ENCODE measurements around the gene MZF1.

The MZF1 gene

DNA sequence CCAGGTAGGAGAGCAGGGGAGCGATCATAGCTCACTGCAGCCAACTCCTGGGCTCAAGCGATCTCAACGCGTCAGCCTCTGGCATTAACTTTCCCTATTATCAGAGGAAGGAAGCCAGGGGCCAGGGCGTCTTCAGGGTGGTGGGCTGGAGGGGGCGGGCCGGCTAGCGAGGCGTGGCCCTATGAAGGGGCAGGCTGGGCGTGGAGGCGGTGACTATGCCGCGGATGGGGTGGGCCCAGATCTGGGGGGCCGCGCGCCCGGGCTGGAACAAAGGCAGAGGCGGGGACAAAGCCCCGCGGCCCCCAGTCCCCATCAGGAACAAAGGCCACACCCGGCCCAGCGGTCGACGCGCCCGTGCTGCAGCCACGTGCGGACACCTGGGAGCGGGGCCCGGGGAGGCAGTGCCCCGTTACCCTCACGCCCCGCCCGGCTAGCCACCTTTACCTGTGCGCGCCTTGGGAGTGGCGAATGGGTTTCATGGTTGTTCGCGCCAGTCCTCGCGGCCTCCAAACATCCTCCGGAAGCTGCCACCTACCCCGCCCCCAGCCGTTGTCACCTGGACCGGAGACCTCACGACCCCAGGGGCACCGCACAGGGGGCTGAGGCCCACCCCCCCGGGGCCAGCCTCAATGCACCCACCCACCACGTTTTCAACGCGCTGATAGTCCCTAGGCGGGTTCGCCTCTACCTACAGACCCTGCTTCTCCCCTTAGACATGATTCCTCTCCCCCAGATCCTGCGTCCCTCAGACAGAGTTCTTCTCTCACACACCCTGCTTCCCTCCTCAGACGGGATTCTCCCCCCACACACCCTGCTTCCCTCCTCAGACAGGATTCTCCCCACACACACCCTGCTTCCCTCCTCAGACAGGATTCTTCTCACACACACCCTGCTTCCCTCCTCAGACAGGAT, 34.6 kb downstream of the MZF1 start:
- peak; percentile 50 for DNase-seq

DNA sequence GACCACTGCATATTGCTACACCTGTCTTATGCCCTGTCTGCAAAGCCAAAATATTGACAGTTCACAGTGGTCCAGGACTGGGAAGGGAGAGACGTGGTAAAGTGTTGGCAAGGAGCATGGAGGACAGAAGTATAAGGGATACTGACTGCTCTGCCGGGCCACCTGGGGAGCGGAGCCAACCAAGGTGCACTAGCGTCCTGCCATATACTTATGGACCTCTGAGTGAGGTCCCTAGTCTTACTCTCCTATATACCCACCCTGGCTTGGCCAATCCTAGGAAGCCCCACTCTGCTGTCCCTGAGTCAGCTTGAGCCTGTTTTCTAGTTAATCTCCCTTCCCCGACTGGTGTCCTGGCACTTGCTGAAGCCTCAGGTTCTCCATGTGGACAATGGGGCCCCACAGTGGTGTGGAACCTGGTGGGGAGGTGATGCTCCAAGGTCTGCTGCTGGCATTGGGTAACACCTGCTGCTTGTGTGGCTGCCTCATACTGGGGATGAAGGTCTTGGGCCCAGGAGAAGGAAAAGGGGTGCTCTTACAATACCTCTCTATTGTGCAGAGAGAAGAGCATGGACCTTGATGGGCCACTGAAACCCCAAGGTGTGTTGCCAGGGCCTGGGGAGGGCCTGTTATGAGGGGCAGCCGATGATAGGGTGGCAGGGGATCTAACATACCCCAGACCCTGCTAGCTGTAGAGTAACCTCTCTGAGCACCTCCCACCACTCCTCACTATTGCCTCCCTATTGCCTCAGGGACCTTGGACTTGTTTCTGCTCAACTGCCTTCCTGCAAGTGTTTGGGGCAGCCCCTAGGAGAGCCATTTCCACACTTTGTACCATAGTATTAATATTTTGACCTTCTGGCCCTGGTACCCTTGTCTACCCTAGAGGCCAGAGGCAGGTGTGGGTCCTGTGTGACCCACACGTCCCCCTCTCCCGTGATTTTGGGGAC, 36.0 kb downstream of the MZF1 start:
- no peak for DNase-seq

DNA sequence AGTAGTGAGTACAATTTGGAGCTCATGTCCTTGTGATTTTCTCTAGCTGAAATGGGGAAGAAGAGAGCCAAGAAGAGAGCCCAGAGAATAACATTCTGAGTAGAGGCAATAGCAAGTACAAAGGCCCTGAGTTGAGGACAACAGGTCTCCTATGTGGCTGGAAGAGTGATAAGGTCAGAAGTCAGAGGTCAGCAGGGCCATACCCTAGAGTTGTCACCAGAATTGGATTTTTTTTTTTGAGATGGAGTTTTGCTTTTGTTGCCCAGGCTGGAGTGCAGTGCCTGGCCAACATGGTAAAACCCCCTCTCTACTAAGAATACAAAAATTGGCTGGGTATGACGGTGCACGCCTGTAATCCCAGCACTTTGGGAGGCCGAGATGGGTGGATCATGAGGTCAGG, 37.3 kb downstream of the MZF1 start:
- DNase-seq, result no peak

DNA sequence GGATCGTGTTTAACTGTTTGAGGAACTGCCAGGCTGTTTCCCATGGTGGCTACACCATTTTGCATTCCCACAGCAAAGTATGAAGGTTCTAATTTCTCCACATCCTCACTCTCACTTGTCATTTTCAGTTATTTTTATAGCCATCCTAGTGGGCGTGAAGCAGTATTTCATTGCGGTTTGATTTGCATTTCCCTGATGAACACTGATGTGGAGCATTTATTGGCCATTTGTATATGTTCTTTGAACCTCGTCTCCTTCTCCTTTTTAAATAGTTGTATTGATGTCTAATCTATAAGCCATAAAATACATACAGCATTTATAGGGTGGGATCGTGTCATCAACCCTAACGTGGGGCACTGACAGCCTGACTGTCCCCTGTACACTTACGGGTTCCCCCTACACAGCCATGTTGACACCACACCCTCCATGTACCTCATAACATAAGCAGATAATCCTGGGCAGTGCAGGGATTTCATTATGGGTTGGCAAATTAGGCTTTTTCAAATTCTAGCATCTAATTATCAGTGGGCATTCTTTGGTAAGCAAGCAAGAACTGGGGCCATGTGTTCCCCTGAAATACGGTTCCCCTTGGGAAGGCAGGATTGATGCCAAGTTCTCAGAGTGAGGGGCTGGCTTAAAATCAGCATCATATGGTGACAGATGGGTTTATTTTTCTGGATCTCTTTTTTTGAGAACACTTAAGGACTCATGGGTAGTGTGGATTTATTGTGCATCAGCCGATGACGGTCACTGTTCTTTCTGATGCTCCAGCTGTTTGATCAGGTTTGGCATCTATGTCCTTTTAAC, 41.9 kb downstream of the MZF1 start:
- DNase-seq, result no peak

DNA sequence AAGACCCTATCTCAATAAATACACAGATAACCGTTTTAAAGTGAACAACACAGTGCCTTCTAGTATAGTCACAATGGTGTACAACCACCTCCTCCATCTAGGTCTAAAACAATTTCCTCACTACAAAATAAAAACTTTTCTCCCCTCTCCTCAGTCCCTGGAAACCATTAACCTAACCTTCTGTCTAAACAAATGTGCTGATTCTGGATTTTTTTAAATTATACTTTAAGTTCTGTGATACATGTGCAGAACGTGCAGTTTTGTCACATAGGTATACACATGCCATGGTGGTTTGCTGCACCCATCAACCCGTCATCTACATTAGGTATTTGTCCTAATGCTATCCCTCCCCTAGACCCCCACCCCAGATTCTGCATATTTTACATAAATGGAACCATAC, 43.7 kb downstream of the MZF1 start:
- DNase-seq, result no peak

DNA sequence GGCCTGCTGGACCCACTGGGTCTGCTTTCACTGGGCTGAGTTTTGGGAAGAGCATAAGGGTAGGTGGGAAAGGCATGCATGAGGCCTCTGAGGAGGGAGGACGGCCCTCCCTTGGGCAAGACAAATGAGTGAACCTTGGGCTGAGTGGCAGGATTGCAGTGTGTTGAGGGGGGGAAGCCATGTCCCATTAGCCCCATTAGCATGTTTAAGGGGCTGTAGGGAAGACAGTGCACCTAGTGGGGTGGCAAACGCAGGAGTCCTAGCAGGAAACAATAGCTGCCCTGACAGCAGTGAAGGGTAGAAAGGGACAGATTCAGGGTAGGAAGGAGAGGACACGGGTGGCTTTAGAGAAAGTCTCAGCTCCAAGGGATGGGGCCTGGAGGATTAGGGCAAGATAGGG, 50.4 kb downstream of the MZF1 start:
- DNase-seq, result no peak

DNA sequence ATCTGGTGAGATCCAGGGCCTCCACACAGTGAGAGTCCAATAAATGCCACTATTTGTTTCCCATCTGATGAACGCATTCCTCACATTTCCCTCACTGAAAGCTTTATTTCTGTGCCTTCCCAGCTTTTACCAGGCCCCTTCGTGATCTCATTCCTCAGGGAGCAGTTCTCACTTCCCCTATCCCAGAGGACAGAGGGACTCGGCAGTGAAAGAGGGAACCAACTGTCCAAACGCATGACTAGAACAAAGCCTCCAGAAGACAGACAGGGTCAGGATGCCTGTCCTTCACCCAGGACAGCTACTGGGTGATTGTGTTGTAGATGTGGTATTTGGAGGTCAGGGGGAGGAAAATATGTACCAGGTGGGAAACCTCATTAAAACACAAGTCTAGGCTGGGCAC, 51.5 kb downstream of the MZF1 start:
- no peak for DNase-seq

DNA sequence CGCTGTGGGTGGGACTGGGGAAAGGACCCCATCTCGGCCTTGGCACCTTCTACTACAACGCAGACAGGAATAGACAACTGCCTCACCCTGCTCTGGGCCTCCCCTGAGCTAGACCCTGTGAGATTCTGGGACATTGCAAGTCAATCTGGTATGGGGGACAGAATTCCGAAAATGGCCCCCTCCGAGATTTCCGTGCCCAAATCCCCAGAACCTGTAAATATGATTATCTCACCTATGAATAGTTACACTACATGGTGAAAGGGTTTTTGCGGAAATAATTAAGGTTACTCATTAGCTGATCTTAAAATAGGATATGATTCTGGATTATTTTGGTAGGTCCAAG, 52.9 kb downstream of the MZF1 start:
- no peak for DNase-seq

DNA sequence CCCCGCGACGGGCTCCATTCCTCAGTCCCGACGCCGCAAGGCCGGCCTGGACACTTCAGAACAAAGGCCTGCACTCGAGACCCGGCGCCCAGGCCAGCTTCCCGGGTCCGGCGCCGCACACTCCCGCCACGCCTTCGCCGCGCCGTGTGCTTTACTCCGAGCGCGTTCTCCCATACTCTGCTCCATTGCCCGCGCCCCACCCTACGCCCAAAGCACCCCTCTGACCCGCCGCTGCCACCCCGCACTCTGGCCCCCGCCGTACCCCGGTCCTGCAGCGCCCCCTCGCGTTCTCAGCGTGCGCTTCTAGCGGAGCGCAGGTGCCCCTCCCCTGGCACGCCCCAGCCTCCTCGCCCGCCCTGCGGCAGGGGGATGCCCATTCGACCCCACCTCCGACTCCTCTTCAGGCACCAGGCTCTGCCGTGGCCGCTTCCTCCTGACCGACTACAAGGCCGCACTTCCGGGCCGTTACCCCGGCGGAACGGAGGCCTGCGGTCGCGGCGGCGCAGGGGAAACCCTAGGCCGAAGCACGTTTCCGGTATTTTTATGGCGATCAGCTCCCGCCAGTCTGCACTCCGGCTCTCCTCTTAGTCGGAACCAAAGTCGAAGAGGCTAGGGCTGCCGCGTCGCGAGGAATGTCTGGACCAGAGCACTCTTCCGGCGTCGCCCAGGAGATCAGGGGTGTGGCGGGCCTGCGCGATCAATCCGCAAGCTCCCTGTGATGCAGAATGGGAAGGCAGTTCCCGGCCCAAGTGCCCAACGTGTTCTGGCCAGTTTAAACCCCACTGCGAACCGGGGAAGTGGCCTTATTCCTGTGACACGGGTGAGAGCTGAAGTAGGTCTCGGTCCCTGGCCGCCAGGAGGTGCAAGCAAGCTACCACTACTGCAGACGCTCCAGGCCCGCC, 53.5 kb downstream of the MZF1 start, which contains the start of gene ZBTB45:
Gene ZBTB45, minus strand, starts transcription at position 456 of the 902 bp plus-strand sequence. CDS start 2,137 bp downstream, outside the sequence.
- DNase-seq, result peak; percentile 94

DNA sequence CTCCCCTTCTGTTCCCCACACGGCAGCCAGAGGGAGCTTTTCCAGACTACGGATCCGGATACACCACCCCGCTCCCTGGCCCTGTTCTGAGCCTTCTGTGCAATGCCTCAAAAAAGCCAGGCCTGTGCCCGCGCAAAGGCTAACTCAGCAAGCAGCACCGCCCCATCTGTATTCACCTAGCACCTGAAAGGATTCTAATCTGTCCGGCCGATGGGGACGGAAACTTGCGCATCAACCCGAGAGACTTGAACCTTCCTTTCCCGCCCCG, 54.1 kb downstream of the MZF1 start:
- peak; percentile 45 for DNase-seq

DNA sequence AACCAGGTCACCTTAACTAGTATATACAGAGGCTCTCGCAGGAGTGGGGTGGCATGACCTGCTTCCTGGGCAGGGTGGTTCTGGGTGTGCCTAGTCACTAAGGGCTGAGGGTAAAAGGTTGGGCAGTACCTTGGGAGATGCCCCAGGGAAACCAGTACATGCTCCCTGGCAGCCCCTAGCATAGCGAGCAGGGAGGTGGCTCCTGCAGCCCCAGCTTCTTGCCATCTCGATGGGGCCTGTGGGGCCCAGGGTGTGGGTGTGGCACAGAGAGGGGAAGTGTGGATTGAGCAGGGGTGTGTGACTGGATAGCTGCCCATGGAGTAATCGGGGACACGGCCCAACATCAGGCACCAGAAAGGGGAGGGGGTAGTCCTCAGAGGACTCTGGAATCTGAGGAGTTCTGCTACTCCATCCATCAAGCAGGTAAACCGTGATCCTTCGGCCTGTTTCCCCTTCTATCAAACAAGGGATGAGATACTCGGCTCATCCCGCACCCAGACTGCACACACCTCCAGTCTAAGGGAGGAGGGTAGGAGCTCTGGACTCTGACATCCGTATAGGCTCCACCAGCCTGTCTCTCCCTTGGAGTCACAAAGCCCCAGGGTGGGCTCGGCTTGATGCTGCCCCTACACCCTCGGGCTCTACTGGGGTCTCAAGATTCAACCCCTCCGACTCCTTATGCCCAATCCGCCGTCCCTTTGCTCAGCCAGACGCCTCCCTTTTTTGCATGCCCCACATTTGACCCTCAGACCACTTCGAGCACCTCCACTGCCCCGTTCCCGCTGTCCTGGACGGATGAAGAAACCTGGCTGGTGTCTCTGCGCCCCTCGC, 54.7 kb downstream of the MZF1 start:
- DNase-seq, result no peak

DNA sequence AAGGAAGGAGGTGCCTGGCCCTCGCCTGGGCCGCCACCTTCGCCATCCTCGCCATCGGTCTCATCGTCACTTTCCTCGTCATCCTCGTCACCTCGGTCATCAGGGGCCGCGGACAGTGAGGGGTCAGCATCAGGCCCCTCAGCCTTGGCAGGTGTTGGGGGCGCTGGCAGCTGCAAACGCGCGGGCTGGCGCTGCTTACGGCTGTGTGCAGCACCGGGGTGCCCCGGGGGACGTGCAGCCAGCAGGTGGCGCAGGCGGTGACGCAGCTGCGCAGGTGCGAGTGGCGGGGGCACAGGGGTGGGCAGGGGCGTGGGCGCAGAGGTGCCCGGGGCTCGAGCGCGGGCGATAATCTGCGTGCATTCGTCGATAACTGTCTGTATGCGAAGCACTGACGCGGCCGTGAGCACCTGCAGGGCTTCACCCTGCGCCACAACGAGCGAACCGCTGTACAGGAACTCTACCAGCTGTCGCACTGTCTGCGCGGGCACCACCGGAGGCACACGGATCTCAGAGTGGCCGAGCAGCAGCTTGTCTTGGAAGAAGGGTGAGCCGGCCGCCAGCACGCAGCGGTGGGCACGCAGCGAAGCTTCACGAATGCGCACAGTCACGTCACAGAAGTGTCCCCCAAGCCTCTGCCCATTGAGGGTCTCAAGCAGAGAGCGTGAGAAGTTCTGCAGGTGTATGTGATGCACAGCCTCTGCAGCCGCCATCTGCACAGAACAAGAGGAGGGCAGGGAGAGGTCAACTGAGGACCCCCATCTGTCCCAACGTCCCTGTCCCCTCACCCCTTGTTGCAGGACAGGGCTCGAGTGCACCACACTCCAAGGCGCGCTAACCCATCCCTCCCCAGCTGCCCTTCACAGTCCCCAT, 55.9 kb downstream of the MZF1 start:
- no peak for DNase-seq

DNA sequence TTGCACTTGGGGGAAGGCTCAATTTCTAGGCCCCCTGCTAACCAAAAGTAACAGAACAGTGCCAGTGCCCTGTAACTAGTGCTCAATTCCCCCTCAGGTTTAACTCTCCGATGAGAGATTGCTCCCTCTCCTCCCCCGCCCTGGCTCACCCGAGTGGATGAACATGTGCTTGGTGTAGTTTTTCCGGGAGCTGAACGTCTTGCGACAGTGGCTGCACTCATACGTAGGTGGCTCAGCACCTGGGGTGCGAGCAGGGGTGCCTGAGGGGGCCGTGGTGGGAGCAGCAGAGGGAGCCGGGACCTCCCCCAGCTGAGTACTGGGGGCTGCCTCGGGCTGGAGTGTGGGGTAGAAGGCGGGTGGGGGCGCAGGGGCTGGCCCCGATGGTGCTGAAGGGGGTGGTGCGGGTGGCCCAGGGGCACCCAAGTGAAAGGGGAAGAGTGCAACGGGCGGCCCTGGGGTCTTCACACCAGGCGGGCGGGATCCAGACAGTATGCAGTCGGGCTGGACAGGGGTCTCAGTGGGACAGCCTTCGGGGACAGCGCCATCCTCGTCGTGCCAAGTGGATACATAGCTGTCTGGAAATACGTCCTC, 56.8 kb downstream of the MZF1 start:
- DNase-seq, result no peak

DNA sequence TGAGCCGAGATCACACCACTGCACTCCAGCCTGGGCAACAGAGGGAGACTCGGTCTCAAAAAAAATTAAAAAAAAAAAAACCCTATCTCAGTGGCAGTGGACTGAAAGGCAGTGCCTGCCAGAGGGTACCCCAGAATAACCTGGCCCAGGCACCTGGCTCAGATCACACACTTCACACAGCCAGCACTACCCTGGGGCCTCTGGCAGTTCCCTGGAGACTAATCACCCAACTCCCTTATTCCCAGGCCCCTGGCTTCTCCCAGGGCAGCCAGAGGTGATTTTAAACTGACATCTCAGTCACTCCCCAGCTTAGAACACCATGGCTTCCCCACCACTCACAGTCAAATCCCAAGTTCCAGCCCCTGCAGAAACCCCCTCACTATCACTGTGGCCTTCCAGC, 57.9 kb downstream of the MZF1 start:
- no peak for DNase-seq

DNA sequence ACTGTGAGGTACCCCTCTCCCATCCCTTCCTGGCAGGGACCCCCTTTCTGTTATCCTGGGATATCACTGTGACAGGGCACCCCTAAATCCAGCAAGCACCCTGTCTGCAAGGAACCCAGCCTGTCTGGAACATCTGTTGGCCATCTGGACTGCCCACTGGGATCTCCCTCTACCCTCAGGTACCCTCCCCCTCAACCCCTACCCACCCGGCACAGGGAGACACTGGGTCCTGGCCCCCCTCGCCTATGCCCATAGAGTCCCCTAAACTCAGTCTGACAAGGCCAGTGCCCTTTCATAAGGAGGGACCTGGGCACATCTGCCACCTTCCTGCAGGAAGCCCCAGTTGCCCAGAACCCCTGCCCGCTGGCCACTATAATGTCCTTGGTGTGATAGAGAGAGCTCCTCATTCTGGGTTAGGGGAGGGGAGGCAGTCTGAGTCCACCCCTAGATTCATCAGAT, 58.5 kb downstream of the MZF1 start:
- no peak for DNase-seq

DNA sequence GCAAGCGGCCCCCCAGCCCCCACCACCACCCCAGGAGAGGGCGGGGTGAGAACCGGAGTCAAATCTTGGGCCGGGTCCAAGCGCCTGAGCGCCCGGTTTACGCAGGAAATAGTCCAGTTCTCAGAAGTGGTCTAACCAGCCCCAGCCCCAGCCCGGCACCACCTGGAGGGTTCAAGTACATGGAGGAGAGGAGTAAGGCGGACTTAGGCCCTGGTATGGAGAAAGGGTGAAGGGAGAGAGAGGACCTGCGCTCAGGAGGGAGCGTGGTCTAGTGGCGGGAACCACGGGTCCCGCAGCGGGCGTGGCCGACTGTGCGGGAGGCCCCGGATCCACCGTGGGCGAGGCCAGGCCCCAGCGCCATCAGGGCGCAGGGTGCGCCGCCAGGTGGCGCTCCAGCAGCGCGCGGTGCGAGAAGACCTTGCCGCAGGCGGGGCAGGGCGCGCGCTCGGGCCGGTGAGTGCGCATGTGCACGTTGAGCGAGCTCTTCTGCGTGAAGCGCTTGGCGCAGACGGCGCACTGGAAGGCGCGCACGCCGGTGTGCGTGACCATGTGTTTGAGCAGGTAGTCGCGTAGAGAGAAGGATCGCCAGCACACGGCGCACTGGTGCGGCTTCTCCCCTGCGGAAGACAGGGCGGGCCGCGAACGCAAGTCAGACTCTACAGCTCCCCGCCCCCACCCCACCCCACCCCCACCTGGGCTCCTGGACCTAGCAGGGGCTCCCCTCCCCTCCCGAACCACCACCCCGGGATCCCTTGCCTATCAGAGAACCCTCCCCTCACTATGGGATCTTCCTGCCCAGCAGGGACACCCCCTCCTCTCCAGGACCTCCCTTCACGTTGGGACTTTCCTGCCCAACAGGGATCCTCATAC, 59.2 kb downstream of the MZF1 start:
- peak; percentile 96 for DNase-seq

DNA sequence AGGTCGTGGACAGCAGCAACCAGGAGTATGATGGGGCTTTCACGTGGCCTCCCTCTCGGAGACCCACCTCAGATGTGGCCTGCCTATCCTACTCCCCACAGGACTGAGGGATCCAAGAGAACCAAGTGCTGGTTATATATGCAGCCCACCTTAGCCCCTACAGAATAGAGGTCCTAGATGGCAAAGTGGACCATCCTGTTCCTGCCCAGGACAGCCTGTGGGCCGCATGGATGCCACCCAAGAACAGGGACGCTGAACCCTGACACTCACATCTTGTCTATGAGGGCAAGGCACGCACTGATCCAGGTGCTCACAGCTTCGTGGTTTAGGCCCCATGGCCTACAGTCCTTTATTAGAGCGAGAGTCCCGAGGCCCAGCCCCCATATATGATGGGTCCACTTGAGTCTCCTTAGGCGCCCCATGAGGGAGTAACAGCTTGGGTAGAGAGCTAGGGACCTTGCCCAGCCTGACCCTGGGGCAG, 59.9 kb downstream of the MZF1 start:
- DNase-seq, result no peak

All from NCI-H2029 (cell line).